Measurements from ENCODE around the gene CPOX.

The CPOX gene

GRCh38 chr3:98612996-98613517, 19.6 kb upstream of the CPOX start:
- Histone ChIP-seq H3K9ac (ENCODE audit: low read length) (peak overlapping the region; percentile 43), H3K79me2 (ENCODE audit: low read length) (no peaks in the 10 kb centered on the region), H3K9me3 (replicated peaks; ENCODE audit: insufficient read depth, low read length) (no peaks in the 10 kb centered on the region), H3K36me3 (replicated peaks; ENCODE audit: insufficient read depth, low read length) (no peaks in the 10 kb centered on the region), H3K4me2 (ENCODE audit: low read depth, low read length) (peak overlapping the region; percentile 81), H3K9me2 (replicated peaks; ENCODE audit: insufficient read depth, low read length) (no peaks in the 10 kb centered on the region), H3K27me3 (replicated peaks; ENCODE audit: insufficient read depth, low read length) (no peaks in the 10 kb centered on the region), H3K4me1 (ENCODE audit: low read length) (peaks cover 12% of the 10 kb centered on the region), H3F3A (ENCODE audit: insufficient read depth, low read length) (peaks cover 24% of the 10 kb centered on the region), H3K27ac (ENCODE audit: low read length) (peak overlapping the region; percentile 88), H3K4me3 (ENCODE audit: low read length) (peak overlapping the region; percentile 60), H4K20me1 (ENCODE audit: insufficient read depth, low read length) (no peaks in the 10 kb centered on the region), H2AFZ (ENCODE audit: low read length) (peak overlapping the region; percentile 84)
- DNase-seq = peak; percentile 86
- TF ChIP-seq EZH2 (optimal IDR thresholded peaks at IDR 0.05; ENCODE audit: low read depth, low read length) (no peak), CTCF (IDR thresholded peaks at IDR 0.05; ENCODE audit: low read length) (no peak), EZH2phosphoT487 (IDR thresholded peaks at IDR 0.05; ENCODE audit: low read length) (no peak)

GRCh38 chr3:98612587-98612986, 19.2 kb upstream of the CPOX start:
- Histone ChIP-seq H4K20me1 (ENCODE audit: insufficient read depth, low read length) (no peaks in the 10 kb centered on the region), H3K27me3 (replicated peaks; ENCODE audit: insufficient read depth, low read length) (no peaks in the 10 kb centered on the region), H3K27ac (ENCODE audit: low read length) (peak overlapping the region; percentile 88), H3K79me2 (ENCODE audit: low read length) (no peaks in the 10 kb centered on the region), H3K4me3 (ENCODE audit: low read length) (peak overlapping the region; percentile 60), H3K9me3 (replicated peaks; ENCODE audit: insufficient read depth, low read length) (no peaks in the 10 kb centered on the region), H3F3A (ENCODE audit: insufficient read depth, low read length) (peaks cover 24% of the 10 kb centered on the region), H3K9me2 (replicated peaks; ENCODE audit: insufficient read depth, low read length) (no peaks in the 10 kb centered on the region), H3K4me1 (ENCODE audit: low read length) (peaks cover 12% of the 10 kb centered on the region), H3K4me2 (ENCODE audit: low read depth, low read length) (peak overlapping the region; percentile 81), H2AFZ (ENCODE audit: low read length) (peak overlapping the region; percentile 84), H3K9ac (ENCODE audit: low read length) (peak overlapping the region; percentile 43; the same call in 1 of the 2 replicates), H3K36me3 (replicated peaks; ENCODE audit: insufficient read depth, low read length) (no peaks in the 10 kb centered on the region)
- TF ChIP-seq CTCF (IDR thresholded peaks at IDR 0.05; ENCODE audit: low read length) (peak; percentile 86), EZH2phosphoT487 (IDR thresholded peaks at IDR 0.05; ENCODE audit: low read length) (no peak), EZH2 (optimal IDR thresholded peaks at IDR 0.05; ENCODE audit: low read depth, low read length) (no peak)
- DNase-seq = peak; percentile 90

GRCh38 chr3:98608029-98608428, 14.6 kb upstream of the CPOX start:
- Histone ChIP-seq H3K27me3 (replicated peaks; ENCODE audit: insufficient read depth, low read length) (no peaks in the 10 kb centered on the region), H3K4me1 (ENCODE audit: low read length) (peaks cover 3% of the 10 kb centered on the region; the same call in 1 of the 2 replicates), H3K79me2 (ENCODE audit: low read length) (no peaks in the 10 kb centered on the region), H3F3A (ENCODE audit: insufficient read depth, low read length) (peaks cover 13% of the 10 kb centered on the region), H4K20me1 (ENCODE audit: insufficient read depth, low read length) (no peaks in the 10 kb centered on the region), H3K27ac (ENCODE audit: low read length) (no peak overlapping the region), H3K9me2 (replicated peaks; ENCODE audit: insufficient read depth, low read length) (no peaks in the 10 kb centered on the region), H3K4me2 (ENCODE audit: low read depth, low read length) (no peak overlapping the region), H3K9me3 (replicated peaks; ENCODE audit: insufficient read depth, low read length) (no peaks in the 10 kb centered on the region), H3K9ac (ENCODE audit: low read length) (no peak overlapping the region), H2AFZ (ENCODE audit: low read length) (no peak overlapping the region), H3K4me3 (ENCODE audit: low read length) (no peak overlapping the region), H3K36me3 (replicated peaks; ENCODE audit: insufficient read depth, low read length) (no peaks in the 10 kb centered on the region)
- no peak for DNase-seq
- no peak for TF ChIP-seq EZH2 (optimal IDR thresholded peaks at IDR 0.05; ENCODE audit: low read depth, low read length)
- TF ChIP-seq EZH2phosphoT487 (IDR thresholded peaks at IDR 0.05; ENCODE audit: low read length) = no peak
- TF ChIP-seq CTCF (IDR thresholded peaks at IDR 0.05; ENCODE audit: low read length) = no peak
